Mesothelial cell of epicardium (in vitro differentiated cells): Measurements from ENCODE around the gene TRIM37. TPM values are rescaled to one million over a fixed set of nuclear protein-coding genes. Genes with fewer than 3 reads are reported as not detected.
"Not testable (repeated sequence)": the region's sequence is repeated elsewhere in the genome, so short reads cannot be mapped to it uniquely, and the experiment has no call there.

Experiments used
- DNase-seq, 2 experiments: peaks; one replicate each; pipeline ENCODE4 v3.0.0; 2021; ENCODE audit warnings: low spot score in 2 of 2; ENCODE audit not compliant: unreplicated experiment in 2 of 2
- H3K27ac Mint-ChIP-seq: 2 replicates; pipeline ENCODE4 v1.8.0; 2021; ENCODE audit warnings: mixed read lengths
- H3K27me3 Mint-ChIP-seq: 2 replicates; pipeline ENCODE4 v1.8.0; 2021; ENCODE audit warnings: low read depth, mixed read lengths
- H3K36me3 Mint-ChIP-seq: 2 replicates; pipeline ENCODE4 v1.8.0; 2021; ENCODE audit warnings: mixed read lengths
- H3K4me1 Mint-ChIP-seq: 2 replicates; pipeline ENCODE4 v1.8.0; 2021; ENCODE audit warnings: mixed read lengths
- H3K4me3 Mint-ChIP-seq: 2 replicates; pipeline ENCODE4 v1.8.0; 2021; ENCODE audit warnings: mild to moderate bottlenecking, moderate library complexity, mixed read lengths
- H3K9me3 Mint-ChIP-seq: 2 replicates; pipeline ENCODE4 v1.8.0; 2021; ENCODE audit warnings: mixed read lengths
- total RNA-seq: library from RNA; stranded (reverse); gene quantifications from 3 replicates; pipeline ENCODE4 v1.2.1, GENCODE V29; 2021
- TF ChIP-seq, protein P1 (sequence below): fragments of 200-600 bp; sonication (generic); IDR thresholded peaks from one replicate; pipeline ENCODE4 v1.5.0; 2021; ENCODE audit warnings: antibody characterized with exemption; ENCODE audit not compliant: unreplicated experiment

Gene TRIM37
- total RNA-seq, 1 donor from 2014 or later, result 23.0 TPM

DNA sequence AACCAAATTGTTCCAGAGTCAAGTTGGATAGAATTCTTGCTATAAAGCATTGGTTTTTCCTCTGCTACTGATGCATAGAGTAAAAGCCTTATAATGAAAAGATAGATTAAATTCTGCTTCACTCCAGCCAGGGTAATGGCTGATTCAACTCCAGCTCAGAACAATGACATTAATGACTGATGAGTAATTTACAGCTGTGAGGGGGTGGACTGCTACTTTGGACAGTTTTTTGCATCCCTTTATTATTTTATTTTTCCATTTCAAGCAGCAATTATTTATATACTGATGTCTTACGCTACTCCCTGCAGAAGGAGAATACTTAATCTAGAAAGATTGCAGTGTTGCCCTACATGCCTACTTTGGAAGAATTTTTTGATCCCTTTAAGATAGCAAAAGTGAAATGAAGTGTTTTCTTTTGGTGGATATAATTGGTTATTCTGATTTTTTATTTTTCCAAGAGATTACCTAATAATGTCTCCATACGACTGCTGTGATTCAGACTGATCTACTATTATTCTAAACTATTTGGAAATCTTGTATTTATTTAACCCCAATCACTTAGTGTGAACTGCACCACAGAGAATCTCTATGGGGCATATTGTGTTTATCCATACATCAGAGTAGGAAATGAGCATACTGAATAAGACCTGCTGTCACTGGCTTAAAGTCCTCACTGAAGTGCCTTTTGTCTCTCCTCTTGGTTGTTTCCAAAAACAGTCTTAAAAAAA is 149.5 kb downstream of the TRIM37 start:
- TF ChIP-seq, protein P1, sequence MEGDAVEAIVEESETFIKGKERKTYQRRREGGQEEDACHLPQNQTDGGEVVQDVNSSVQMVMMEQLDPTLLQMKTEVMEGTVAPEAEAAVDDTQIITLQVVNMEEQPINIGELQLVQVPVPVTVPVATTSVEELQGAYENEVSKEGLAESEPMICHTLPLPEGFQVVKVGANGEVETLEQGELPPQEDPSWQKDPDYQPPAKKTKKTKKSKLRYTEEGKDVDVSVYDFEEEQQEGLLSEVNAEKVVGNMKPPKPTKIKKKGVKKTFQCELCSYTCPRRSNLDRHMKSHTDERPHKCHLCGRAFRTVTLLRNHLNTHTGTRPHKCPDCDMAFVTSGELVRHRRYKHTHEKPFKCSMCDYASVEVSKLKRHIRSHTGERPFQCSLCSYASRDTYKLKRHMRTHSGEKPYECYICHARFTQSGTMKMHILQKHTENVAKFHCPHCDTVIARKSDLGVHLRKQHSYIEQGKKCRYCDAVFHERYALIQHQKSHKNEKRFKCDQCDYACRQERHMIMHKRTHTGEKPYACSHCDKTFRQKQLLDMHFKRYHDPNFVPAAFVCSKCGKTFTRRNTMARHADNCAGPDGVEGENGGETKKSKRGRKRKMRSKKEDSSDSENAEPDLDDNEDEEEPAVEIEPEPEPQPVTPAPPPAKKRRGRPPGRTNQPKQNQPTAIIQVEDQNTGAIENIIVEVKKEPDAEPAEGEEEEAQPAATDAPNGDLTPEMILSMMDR, result no peak
- Mint-ChIP-seq H3K27ac (no peak overlapping the region), H3K9me3 (peaks cover 14% of the 10 kb centered on the region), H3K36me3 (no peaks in the 10 kb centered on the region), H3K4me1 (peaks cover 10% of the 10 kb centered on the region), H3K4me3 (no peak overlapping the region), H3K27me3 (no peaks in the 10 kb centered on the region)
- DNase-seq, result no peak

DNA sequence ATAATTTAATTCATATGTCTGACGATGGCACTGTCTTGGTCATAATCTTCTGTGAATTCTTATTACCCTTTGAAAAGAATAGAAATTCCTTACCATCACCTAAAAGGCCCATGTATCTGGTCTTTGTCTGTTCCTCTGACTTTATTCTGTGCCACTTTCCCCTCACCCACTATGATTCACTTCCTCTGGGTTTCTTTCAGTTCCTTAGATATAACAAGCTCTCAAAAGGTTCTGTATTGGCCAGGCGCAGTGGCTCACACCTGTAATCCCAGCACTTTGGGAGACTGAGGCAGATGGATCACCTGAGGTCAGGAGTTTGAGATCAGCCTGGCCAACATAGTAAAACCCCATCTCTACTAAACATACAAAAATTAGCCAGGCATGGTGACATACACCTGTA is 152.3 kb downstream of the TRIM37 start:
- H3K4me3 Mint-ChIP-seq, H3K27ac Mint-ChIP-seq, DNase-seq, H3K4me1 Mint-ChIP-seq, H3K36me3 Mint-ChIP-seq, H3K27me3 Mint-ChIP-seq: not testable (repeated sequence)
- H3K9me3 Mint-ChIP-seq, result peaks cover 31% of the 10 kb centered on the region

DNA sequence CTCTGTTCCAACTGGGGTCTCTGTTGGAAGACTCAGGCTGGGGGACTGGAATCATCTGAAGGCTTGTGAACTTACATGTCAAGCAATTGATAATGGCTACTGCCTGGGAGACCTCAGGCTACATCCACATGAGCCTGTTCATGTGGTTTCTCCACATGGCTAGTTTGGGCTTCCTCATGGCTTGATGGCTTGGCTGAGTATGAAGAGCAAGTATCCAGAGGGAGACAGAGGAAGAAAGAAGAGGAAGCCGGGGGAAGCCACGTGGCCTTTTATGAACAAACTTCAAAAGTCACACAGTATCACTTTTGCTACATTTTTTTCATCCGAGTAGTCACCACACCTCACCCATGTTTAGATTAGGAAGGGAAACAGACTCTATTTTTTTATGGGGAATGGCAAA is 158.9 kb downstream of the TRIM37 start:
- H3K4me1 Mint-ChIP-seq, result no peaks in the 10 kb centered on the region
- H3K9me3 Mint-ChIP-seq, result peaks cover 36% of the 10 kb centered on the region
- no peak overlapping the region for H3K4me3 Mint-ChIP-seq
- TF ChIP-seq, protein P1, result no peak
- no peak for DNase-seq
- no peak overlapping the region for H3K27ac Mint-ChIP-seq
- no peaks in the 10 kb centered on the region for H3K27me3 Mint-ChIP-seq
- H3K36me3 Mint-ChIP-seq, result peaks cover 10% of the 10 kb centered on the region

DNA sequence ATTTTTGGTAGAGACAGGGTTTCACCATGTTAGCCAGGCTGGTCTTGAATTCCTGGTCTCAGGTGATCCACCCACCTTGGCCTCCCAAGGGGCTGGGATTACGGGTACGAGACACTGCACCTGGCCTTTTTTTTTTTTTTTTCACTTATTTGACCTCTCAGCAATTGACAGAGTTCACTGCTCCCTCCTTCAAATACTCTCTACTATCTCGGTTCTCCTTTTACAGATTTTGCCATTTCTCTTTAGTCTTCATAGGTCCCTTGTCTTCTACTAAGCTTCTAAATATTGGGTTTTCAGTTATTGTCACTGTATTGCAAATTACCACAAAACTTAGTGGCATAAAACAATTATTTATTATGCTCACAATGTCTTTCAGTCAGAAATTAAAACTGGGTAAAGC is 159.3 kb downstream of the TRIM37 start:
- TF ChIP-seq, protein P1, result no peak
- no peak overlapping the region for H3K4me3 Mint-ChIP-seq

DNA sequence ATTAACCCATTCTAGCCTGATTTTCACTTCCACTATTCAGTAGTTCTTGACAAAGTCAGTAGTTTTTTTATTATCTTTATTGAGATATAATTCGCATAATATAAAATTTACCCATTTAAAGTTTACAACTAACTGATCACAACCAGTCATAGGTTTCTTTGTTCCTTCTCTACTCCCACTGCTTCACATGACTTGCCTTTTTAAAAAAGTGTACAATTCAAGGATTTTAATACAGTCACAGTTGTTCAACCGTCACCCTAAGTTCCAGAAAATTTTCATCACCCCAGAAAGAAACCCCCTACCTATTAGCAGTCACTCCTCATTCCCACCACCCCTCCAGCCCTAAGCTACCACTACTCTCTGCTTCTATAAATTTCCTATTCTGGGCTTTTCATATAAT is 162.5 kb downstream of the TRIM37 start:
- H3K36me3 Mint-ChIP-seq, result no peaks in the 10 kb centered on the region
- no peak for DNase-seq
- H3K4me3 Mint-ChIP-seq, result no peak overlapping the region
- no peaks in the 10 kb centered on the region for H3K4me1 Mint-ChIP-seq
- TF ChIP-seq, protein P1, result no peak
- no peaks in the 10 kb centered on the region for H3K27me3 Mint-ChIP-seq
- H3K9me3 Mint-ChIP-seq, result peaks cover 14% of the 10 kb centered on the region
- H3K27ac Mint-ChIP-seq, result no peak overlapping the region

More for the DNA sequence above, 159.3 kb downstream of the TRIM37 start:
- Mint-ChIP-seq H3K27ac (no peak overlapping the region), H3K9me3 (peaks cover 36% of the 10 kb centered on the region), H3K27me3 (no peaks in the 10 kb centered on the region), H3K36me3 (peaks cover 10% of the 10 kb centered on the region), H3K4me1 (no peaks in the 10 kb centered on the region)
- DNase-seq, result no peak

DNA sequence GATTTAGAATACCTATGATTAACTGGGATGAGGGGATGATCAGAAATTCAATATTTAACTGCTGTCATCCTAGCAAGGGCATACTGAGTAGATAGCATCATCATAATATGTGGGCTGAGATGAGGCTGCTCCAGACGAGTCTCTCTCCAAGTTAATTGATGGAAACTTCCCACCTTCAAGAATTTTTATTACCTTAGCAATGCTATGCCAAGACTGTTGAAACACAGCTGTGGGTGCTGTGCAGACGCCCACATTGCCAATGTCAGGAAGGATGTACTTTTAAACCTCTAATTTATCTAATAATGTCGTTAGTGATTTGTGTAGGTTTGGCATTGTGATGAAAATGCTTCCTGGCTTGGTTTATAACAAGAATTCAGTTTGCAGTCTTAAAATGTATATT is 170.4 kb downstream of the TRIM37 start:
- Mint-ChIP-seq H3K4me1 (no peaks in the 10 kb centered on the region), H3K27ac (no peak overlapping the region), H3K27me3 (peaks cover 2% of the 10 kb centered on the region), H3K9me3 (peaks cover 3% of the 10 kb centered on the region), H3K4me3 (no peak overlapping the region), H3K36me3 (no peaks in the 10 kb centered on the region)
- no peak for DNase-seq
- TF ChIP-seq, protein P1, result no peak
